HL-60 (cell line): Measurements from ENCODE around the gene MYO9B.
A peak's percentile ranks its signal among the peaks of the same experiment; 100 is the strongest.

Experiments
- DNase-seq, 2 experiments: peaks; one replicate each; pipeline ENCODE4 v3.0.0-alpha.2; 2010 to 2020; ENCODE audit warnings: low read depth in 1 of 2, low spot score in 1 of 2
- H3K27ac ChIP-seq: fragments of 250-450 bp; sonication (Bioruptor Pico); replicated peaks from 2 replicates; pipeline ENCODE4 v1.5.1; 2020; ENCODE audit warnings: mild to moderate bottlenecking, moderate library complexity
- H3K27me3 ChIP-seq: fragments of 250-450 bp; sonication (Bioruptor Pico); 2 replicates; pipeline ENCODE4 v1.5.1; 2021; ENCODE audit warnings: mild to moderate bottlenecking, moderate library complexity; ENCODE audit not compliant: insufficient read depth, poor library complexity, severe bottlenecking
- H3K4me3 ChIP-seq: replicated peaks from 2 replicates; pipeline ENCODE4 v1.5.1; 2011; ENCODE audit warnings: mild to moderate bottlenecking, control low read depth, low read length; ENCODE audit not compliant: insufficient read depth
- GABPA ChIP-seq: IDR thresholded peaks from 2 replicates; pipeline ENCODE4 v1.6.1; 2012; ENCODE audit warnings: low read depth
- POLR2AphosphoS5 ChIP-seq: IDR thresholded peaks from 2 replicates; pipeline ENCODE4 v1.6.1; 2012; ENCODE audit warnings: low read depth
- SPI1 ChIP-seq: IDR thresholded peaks from 2 replicates; pipeline ENCODE4 v1.6.1; 2012; ENCODE audit warnings: low read depth, mild to moderate bottlenecking, borderline replicate concordance
- TF ChIP-seq, protein P1 (sequence below): IDR thresholded peaks from one replicate; pipeline ENCODE4 v1.5.1; 2011; ENCODE audit warnings: low read length, control low read depth, inconsistent platforms; ENCODE audit not compliant: insufficient read depth
- TF ChIP-seq, protein P2 (sequence below): IDR thresholded peaks from 2 replicates; pipeline ENCODE4 v1.6.1; 2012; ENCODE audit warnings: low read depth; ENCODE audit not compliant: insufficient replicate concordance

MYO9B gene

DNA sequence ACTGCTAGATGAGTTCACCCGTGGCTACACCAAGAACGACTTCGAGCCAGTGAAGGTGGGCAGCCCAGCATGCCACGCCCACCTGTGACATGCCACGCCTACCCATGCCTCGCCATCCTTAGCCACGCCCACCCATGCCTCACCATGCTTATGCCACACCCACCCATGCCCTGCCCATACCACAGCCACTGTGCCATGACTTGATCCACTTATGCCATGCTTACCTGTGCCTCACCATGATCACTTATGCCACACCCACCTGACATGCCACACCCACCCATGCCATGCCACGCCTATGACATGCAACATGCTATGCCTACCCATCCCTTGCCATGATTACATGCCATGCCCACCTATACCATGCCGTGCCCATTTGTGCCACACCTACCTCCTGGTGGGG is 126.7 kb downstream of the MYO9B start:
- no peak for DNase-seq
- TF ChIP-seq, protein P1, sequence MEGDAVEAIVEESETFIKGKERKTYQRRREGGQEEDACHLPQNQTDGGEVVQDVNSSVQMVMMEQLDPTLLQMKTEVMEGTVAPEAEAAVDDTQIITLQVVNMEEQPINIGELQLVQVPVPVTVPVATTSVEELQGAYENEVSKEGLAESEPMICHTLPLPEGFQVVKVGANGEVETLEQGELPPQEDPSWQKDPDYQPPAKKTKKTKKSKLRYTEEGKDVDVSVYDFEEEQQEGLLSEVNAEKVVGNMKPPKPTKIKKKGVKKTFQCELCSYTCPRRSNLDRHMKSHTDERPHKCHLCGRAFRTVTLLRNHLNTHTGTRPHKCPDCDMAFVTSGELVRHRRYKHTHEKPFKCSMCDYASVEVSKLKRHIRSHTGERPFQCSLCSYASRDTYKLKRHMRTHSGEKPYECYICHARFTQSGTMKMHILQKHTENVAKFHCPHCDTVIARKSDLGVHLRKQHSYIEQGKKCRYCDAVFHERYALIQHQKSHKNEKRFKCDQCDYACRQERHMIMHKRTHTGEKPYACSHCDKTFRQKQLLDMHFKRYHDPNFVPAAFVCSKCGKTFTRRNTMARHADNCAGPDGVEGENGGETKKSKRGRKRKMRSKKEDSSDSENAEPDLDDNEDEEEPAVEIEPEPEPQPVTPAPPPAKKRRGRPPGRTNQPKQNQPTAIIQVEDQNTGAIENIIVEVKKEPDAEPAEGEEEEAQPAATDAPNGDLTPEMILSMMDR = no peak
- TF ChIP-seq, protein P2, sequence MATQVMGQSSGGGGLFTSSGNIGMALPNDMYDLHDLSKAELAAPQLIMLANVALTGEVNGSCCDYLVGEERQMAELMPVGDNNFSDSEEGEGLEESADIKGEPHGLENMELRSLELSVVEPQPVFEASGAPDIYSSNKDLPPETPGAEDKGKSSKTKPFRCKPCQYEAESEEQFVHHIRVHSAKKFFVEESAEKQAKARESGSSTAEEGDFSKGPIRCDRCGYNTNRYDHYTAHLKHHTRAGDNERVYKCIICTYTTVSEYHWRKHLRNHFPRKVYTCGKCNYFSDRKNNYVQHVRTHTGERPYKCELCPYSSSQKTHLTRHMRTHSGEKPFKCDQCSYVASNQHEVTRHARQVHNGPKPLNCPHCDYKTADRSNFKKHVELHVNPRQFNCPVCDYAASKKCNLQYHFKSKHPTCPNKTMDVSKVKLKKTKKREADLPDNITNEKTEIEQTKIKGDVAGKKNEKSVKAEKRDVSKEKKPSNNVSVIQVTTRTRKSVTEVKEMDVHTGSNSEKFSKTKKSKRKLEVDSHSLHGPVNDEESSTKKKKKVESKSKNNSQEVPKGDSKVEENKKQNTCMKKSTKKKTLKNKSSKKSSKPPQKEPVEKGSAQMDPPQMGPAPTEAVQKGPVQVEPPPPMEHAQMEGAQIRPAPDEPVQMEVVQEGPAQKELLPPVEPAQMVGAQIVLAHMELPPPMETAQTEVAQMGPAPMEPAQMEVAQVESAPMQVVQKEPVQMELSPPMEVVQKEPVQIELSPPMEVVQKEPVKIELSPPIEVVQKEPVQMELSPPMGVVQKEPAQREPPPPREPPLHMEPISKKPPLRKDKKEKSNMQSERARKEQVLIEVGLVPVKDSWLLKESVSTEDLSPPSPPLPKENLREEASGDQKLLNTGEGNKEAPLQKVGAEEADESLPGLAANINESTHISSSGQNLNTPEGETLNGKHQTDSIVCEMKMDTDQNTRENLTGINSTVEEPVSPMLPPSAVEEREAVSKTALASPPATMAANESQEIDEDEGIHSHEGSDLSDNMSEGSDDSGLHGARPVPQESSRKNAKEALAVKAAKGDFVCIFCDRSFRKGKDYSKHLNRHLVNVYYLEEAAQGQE = no peak
- TF ChIP-seq GABPA (no peak), SPI1 (no peak)
- no peaks in the 10 kb centered on the region for H3K27me3 ChIP-seq

GRCh38 chr19:17202713-17203112 is 127.1 kb downstream of the MYO9B start:
- TF ChIP-seq GABPA = no peak
- no peak for TF ChIP-seq POLR2AphosphoS5
- TF ChIP-seq, protein P2 = no peak
- TF ChIP-seq, protein P1 = no peak
- TF ChIP-seq SPI1 = no peak
- Histone ChIP-seq H3K27me3 (no peaks in the 10 kb centered on the region), H3K27ac (no peak overlapping the region), H3K4me3 (no peak overlapping the region)
- DNase-seq = no peak

More for the DNA sequence above, 126.7 kb downstream of the MYO9B start:
- Histone ChIP-seq H3K4me3 (no peak overlapping the region), H3K27ac (no peak overlapping the region)

GRCh38 chr19:17205237-17206140 is 129.9 kb downstream of the MYO9B start:
- no peak for TF ChIP-seq SPI1
- TF ChIP-seq, protein P1 = peak; percentile 36
- H3K27ac ChIP-seq = no peak overlapping the region
- DNase-seq = peak in 1 of 2 experiments; percentile 51
- H3K4me3 ChIP-seq = no peak overlapping the region
- H3K27me3 ChIP-seq = no peaks in the 10 kb centered on the region
